ENCODE measurements around the gene ERFL. TPM values are rescaled to one million over a fixed set of nuclear protein-coding genes. Genes with fewer than 3 reads are reported as not detected.

ERFL gene
- total and polyA plus RNA-seq, 12 donors = 0.10 TPM; not detected in 11

DNA sequence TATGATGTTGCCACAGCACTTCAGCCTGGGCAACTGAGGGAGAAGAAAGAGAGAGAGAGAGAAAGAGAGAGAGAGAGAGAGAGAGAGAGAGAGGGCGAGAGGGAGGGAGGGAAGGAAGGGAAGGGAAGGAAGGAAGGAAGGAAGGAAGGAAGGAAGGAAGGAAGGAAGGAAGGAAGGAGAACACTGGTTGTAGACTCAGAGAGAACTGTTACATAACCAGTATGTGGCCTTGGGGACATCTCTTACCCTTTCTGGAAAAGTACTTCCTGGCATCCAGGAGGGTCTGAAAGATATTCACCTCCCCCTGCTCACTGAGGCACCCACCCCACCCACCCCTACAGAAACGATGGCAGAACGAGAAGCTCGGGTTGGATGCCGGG is 47.9 kb downstream of the ERFL start:
- TF ChIP-seq, protein P1, sequence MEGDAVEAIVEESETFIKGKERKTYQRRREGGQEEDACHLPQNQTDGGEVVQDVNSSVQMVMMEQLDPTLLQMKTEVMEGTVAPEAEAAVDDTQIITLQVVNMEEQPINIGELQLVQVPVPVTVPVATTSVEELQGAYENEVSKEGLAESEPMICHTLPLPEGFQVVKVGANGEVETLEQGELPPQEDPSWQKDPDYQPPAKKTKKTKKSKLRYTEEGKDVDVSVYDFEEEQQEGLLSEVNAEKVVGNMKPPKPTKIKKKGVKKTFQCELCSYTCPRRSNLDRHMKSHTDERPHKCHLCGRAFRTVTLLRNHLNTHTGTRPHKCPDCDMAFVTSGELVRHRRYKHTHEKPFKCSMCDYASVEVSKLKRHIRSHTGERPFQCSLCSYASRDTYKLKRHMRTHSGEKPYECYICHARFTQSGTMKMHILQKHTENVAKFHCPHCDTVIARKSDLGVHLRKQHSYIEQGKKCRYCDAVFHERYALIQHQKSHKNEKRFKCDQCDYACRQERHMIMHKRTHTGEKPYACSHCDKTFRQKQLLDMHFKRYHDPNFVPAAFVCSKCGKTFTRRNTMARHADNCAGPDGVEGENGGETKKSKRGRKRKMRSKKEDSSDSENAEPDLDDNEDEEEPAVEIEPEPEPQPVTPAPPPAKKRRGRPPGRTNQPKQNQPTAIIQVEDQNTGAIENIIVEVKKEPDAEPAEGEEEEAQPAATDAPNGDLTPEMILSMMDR (IDR thresholded peaks at IDR 0.05) = no peak
- no peak for TF ChIP-seq POLR2A (IDR thresholded peaks at IDR 0.05)
- intact Hi-C loops (cut with DNase I) = loop anchor here in 1 of 2 donors (10.0 kb wide), 1 partner anchor 54 kb away; no protein-coding TSS in a partner anchor
- no peak overlapping the region for H3K27ac ChIP-seq

DNA sequence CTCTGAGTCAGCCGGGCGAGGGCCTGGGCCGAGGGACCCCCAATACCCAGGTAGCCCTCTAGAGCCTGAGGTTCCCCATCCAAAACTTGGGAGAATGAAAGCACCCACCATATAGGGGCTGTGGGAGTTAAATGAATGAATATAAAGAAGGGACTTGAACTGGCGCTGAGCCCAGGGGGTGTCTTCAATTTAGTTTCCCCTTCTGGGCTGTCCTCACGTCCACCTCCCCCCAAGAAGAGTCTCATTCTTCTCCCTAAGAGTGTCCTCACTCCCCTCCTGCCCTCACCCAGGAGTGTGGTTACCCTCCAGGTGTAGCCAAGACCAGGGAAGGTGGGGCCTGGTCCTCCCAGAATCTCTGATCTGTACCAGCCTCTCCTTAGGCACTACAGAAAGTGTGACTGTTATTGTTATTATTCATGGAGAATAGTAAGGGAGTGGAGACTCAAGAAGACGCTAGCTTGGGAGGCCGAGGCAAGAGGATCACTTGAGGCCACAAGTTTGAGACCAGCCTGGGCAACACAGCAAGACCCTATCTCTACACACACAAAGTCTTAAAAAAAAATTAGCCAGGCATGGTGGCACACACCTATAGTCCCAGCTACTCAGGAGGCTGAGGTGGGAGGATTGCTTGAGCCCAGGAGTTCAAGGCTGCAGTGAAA is 48.5 kb downstream of the ERFL start:
- 65 to 82% (median 73%) methylated on average over 4 to 7 of the region's 7 CpGs for whole genome bisulfite sequencing, 4 donors
- no peak overlapping the region for H3K27ac ChIP-seq
- peaks cover 0 to 9% of the 10 kb centered on the region in 2 donors for H3K4me1 ChIP-seq (replicated peaks in 1 of 2)
- intact Hi-C loops (cut with DNase I) = loop anchor here (5.0 to 10.0 kb wide), 3 partner anchors 55 to 75 kb away; partner anchors contain the start of gene RABAC1 (in 1 of the 2)
- H3K27me3 ChIP-seq = no peaks in the 10 kb centered on the region
- H3K4me3 ChIP-seq = no peak overlapping the region
- no peak for TF ChIP-seq POLR2A (IDR thresholded peaks at IDR 0.05)
- TF ChIP-seq, protein P1 (IDR thresholded peaks at IDR 0.05) = no peak
- no peaks in the 10 kb centered on the region for H3K9me3 ChIP-seq (replicated peaks in 1 of 3)
- DNase-seq = no peak
- H3K36me3 ChIP-seq (replicated peaks in 1 of 2) = no peaks in the 10 kb centered on the region

More for the DNA sequence above, 47.9 kb downstream of the ERFL start:
- Histone ChIP-seq H3K9me3 (replicated peaks in 1 of 3) (no peaks in the 10 kb centered on the region), H3K36me3 (replicated peaks in 1 of 2) (no peaks in the 10 kb centered on the region), H3K27me3 (no peaks in the 10 kb centered on the region), H3K4me3 (no peak overlapping the region), H3K4me1 (replicated peaks in 1 of 2) (peaks cover 0 to 13% of the 10 kb centered on the region in 2 donors)
- 72 to 78% (median 73%) methylated on average over 5 of the region's 5 CpGs for WGBS, 4 donors
- no peak for DNase-seq

DNA sequence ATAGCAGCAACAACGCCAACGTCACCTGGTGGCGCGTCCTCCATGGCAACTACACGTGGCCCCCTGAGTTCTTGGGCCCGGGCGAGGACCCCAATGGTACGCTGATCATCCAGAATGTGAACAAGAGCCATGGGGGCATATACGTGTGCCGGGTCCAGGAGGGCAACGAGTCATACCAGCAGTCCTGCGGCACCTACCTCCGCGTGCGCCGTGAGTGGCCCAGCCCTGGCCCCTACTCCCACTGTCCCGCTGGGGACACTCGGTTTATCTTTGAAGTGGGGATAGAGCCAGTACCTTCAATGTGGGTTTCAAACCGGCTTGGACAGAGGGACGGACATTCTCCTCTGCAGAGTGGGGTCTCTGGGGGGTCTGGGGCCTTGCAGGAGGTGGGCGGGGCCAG is 49.2 kb downstream of the ERFL start:
- no peaks in the 10 kb centered on the region for H3K27me3 ChIP-seq
- no peaks in the 10 kb centered on the region for H3K9me3 ChIP-seq (replicated peaks in 1 of 3)
- 76 to 86% (median 82%) methylated on average over 3 to 21 of the region's 21 CpGs; no CpG with 5 or more reads in 1 of the 4 donors for WGBS, 4 donors
- DNase-seq = no peak
- H3K27ac ChIP-seq = no peak overlapping the region
- H3K36me3 ChIP-seq (replicated peaks in 1 of 2) = no peaks in the 10 kb centered on the region
- H3K4me1 ChIP-seq (replicated peaks in 1 of 2) = peaks cover 0 to 5% of the 10 kb centered on the region in 2 donors
- intact Hi-C loops (cut with DNase I) = loop anchor here (5.0 to 10.0 kb wide), 2 partner anchors 68 to 76 kb away; partner anchors contain the start of gene RABAC1 (in 1 of the 2)
- H3K4me3 ChIP-seq = no peak overlapping the region
- TF ChIP-seq, protein P1 (IDR thresholded peaks at IDR 0.05) = no peak
- no peak for TF ChIP-seq POLR2A (IDR thresholded peaks at IDR 0.05)

DNA sequence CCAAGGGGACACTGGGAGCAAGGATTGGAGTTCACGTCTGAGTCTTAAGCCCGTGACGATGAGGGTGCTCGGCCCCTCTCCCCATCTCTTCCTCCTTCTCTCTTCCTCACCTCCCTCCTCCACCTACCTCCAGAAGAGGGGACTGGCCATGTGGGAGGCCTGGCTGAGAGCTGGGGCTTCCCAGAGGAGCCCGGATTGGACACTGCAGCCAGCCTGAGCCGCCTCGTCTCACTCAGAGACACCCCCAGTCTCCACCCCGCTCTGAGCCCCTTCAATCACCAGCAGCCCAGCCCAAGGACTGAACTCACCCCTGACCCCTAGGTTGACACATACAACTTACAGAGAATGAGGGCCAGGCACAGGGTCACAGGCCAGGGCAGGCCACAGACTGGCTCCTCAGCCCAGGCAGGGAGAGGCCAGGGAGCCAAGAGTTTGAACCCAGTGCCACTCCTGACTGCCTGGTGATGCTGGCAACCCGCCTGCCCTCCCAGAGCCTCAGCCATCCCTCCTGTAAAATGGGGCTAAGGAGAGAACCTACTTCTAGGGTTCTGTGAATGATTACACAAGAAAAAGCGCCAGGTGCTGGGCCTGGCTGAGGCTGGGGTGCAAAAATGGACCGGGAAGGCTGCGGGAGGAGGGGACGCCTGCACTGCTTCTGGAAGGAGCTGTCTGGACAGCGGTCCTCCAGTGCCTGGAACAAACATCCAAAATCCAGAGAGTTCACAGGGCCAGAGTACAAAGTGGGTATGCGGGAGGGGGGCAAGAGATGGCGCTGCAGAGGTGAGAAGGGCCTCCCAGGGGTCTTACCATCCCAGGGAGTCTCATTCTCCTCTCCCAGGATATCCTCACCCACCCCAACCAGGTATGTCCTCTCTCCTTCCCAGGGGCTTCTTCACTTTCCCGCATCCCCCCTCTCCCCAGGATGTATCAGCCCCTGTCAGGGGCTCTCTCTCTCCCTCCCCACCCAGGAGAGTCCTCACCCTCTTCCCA is 50.0 kb downstream of the ERFL start:
- WGBS, 4 donors = 66 to 79% (median 74%) methylated on average over 15 to 17 of the region's 17 CpGs
- TF ChIP-seq POLR2A (IDR thresholded peaks at IDR 0.05) = no peak
- TF ChIP-seq, protein P1 (IDR thresholded peaks at IDR 0.05) = no peak
- intact Hi-C loops (cut with DNase I) = loop anchor here (5.0 to 10.0 kb wide), 2 partner anchors 69 to 77 kb away; partner anchors contain the start of gene RABAC1 (in 1 of the 2)
- DNase-seq = no peak
- Histone ChIP-seq H3K27me3 (no peaks in the 10 kb centered on the region), H3K36me3 (replicated peaks in 1 of 2) (no peaks in the 10 kb centered on the region), H3K27ac (no peak overlapping the region), H3K4me3 (no peak overlapping the region), H3K9me3 (replicated peaks in 1 of 3) (no peaks in the 10 kb centered on the region), H3K4me1 (replicated peaks in 1 of 2) (peaks cover 0 to under 1% of the 10 kb centered on the region in 2 donors)

All from adrenal gland (tissue), 12 donors.